Chondrocyte (in vitro differentiated cells): ENCODE measurements around the gene MYO18B. TPM values are rescaled to one million over a fixed set of nuclear protein-coding genes. Genes with fewer than 3 reads are reported as not detected.

ENCODE experiments used
- DNase-seq: peaks from one replicate; pipeline ENCODE4 v3.0.0; 2021; ENCODE audit warnings: mixed read lengths, low spot score
- H3K27ac Mint-ChIP-seq: one replicate; pipeline ENCODE4 v1.8.0; 2021; ENCODE audit warnings: mild to moderate bottlenecking, moderate library complexity, mixed read lengths; ENCODE audit not compliant: unreplicated experiment
- H3K27me3 Mint-ChIP-seq: 2 replicates; pipeline ENCODE4 v1.8.0; 2021; ENCODE audit warnings: low read depth, mixed read lengths
- H3K36me3 Mint-ChIP-seq: 2 replicates; pipeline ENCODE4 v1.8.0; 2021; ENCODE audit warnings: low read depth, mixed read lengths
- H3K4me1 Mint-ChIP-seq: 2 replicates; pipeline ENCODE4 v1.8.0; 2021; ENCODE audit warnings: low read depth, mild to moderate bottlenecking, mixed read lengths
- H3K4me3 Mint-ChIP-seq: one replicate; pipeline ENCODE4 v1.8.0; 2021; ENCODE audit warnings: mild to moderate bottlenecking, moderate library complexity, mixed read lengths; ENCODE audit not compliant: unreplicated experiment
- H3K9me3 Mint-ChIP-seq: 2 replicates; pipeline ENCODE4 v1.8.0; 2021; ENCODE audit warnings: low read depth, mixed read lengths
- total RNA-seq: library from RNA; stranded (reverse); gene quantifications from 3 replicates; pipeline ENCODE4 v1.2.1, GENCODE V29; 2021
- TF ChIP-seq, protein P1 (sequence below): fragments of 200-600 bp; sonication (generic); IDR thresholded peaks from 2 replicates; pipeline ENCODE4 v1.5.0; 2021; ENCODE audit warnings: antibody characterized with exemption, mild to moderate bottlenecking, moderate library complexity

MYO18B gene
- total RNA-seq, 1 donor from 2014 or later: 0.20 TPM

DNA sequence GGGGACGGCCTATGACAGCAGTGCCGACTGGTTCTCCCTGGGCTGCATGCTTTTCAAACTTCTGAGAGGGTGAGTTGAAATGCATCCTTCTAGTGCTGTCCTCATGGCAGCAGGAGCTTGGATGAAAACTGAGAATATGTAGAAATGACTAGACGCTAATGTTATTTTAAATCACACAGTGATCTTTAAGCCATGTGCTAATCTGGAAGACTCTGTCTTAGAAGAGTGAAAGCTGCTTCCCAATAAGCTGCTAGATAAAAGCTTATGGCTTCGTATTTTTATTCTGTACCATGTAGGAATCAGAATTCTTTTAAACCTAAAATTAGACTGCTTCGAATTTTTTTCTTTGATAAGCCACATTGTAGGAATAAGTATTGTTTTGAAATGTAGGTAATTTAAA lies 46.8 kb upstream of the MYO18B start:
- Mint-ChIP-seq H3K4me3 (no peak overlapping the region), H3K27me3 (peaks cover 4% of the 10 kb centered on the region), H3K27ac (no peak overlapping the region), H3K36me3 (peaks cover 5% of the 10 kb centered on the region), H3K4me1 (no peaks in the 10 kb centered on the region), H3K9me3 (no peaks in the 10 kb centered on the region)
- TF ChIP-seq, protein P1, sequence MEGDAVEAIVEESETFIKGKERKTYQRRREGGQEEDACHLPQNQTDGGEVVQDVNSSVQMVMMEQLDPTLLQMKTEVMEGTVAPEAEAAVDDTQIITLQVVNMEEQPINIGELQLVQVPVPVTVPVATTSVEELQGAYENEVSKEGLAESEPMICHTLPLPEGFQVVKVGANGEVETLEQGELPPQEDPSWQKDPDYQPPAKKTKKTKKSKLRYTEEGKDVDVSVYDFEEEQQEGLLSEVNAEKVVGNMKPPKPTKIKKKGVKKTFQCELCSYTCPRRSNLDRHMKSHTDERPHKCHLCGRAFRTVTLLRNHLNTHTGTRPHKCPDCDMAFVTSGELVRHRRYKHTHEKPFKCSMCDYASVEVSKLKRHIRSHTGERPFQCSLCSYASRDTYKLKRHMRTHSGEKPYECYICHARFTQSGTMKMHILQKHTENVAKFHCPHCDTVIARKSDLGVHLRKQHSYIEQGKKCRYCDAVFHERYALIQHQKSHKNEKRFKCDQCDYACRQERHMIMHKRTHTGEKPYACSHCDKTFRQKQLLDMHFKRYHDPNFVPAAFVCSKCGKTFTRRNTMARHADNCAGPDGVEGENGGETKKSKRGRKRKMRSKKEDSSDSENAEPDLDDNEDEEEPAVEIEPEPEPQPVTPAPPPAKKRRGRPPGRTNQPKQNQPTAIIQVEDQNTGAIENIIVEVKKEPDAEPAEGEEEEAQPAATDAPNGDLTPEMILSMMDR: no peak
- DNase-seq: no peak

GRCh38 chr22:25696763-25697162 lies 45.2 kb upstream of the MYO18B start:
- Mint-ChIP-seq H3K9me3 (no peaks in the 10 kb centered on the region), H3K27ac (no peak overlapping the region), H3K4me1 (peaks cover 6% of the 10 kb centered on the region), H3K4me3 (no peak overlapping the region), H3K36me3 (peaks cover 2% of the 10 kb centered on the region), H3K27me3 (peaks cover 4% of the 10 kb centered on the region)
- TF ChIP-seq, protein P1: no peak
- no peak for DNase-seq

DNA sequence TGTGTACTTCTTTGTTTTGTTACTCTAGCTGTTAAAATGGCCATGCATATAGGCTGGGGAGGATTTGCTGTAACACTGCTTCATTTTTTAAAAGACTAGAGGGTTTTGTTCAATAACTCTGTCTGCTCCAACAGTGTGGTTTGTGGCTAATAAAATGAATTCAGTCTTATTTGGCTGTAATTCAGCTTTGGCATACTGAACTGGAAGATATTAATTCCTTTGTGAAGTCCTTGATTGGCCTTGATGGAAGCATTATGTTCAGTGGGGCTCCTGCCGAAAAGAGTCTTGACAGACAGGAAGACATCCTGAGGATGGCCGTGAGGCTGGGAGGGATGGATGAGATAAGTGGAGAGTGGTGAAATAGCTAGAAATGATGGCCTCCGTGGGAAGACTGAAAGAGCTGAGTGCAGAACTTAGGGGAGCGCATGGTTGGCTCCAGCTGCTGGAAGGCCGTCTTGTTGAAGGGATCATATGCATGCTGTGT lies 44.8 kb upstream of the MYO18B start:
- H3K4me1 Mint-ChIP-seq: peaks cover 9% of the 10 kb centered on the region
- peaks cover 2% of the 10 kb centered on the region for H3K36me3 Mint-ChIP-seq
- peaks cover 4% of the 10 kb centered on the region for H3K27me3 Mint-ChIP-seq
- H3K4me3 Mint-ChIP-seq: no peak overlapping the region
- H3K27ac Mint-ChIP-seq: no peak overlapping the region
- H3K9me3 Mint-ChIP-seq: no peaks in the 10 kb centered on the region
- TF ChIP-seq, protein P1: no peak
- no peak for DNase-seq

- Mint-ChIP-seq H3K36me3 (peaks cover 2% of the 10 kb centered on the region), H3K27ac (no peak overlapping the region), H3K27me3 (peaks cover 4% of the 10 kb centered on the region), H3K4me1 (peaks cover 9% of the 10 kb centered on the region), H3K4me3 (no peak overlapping the region), H3K9me3 (no peaks in the 10 kb centered on the region)
- DNase-seq: no peak
- TF ChIP-seq, protein P1: no peak
Observed at GRCh38 chr22:25697978-25698377, 44.0 kb upstream of the MYO18B start.

DNA sequence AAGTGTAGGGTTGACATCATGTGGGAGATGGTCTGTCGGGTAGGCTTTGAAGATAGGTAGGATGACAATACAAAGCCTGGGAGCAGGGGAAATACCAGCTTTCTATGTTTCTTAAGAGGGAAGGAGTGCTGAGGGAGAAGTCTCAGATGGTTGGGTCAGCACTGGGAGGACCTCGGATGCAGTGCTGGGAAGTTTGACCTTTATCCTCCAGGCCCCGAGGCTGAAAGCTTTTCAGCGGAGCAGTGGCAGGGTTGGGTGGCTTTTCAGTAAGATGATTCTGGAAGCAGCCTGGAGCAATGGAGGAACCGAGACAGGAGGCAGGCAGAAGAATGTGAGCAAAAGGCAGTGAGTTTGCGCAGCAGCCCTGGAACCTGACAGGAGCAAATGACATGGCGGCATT lies 43.5 kb upstream of the MYO18B start:
- Mint-ChIP-seq H3K9me3 (no peaks in the 10 kb centered on the region), H3K36me3 (peaks cover 2% of the 10 kb centered on the region), H3K27ac (no peak overlapping the region), H3K4me3 (no peak overlapping the region), H3K4me1 (peaks cover 9% of the 10 kb centered on the region), H3K27me3 (peaks cover 4% of the 10 kb centered on the region)
- DNase-seq: no peak
- TF ChIP-seq, protein P1: no peak
